Right lung (tissue), 10 donors: ENCODE results near the gene ANAPC16. TPM values are rescaled to one million over a fixed set of nuclear protein-coding genes. Genes with fewer than 3 reads are reported as not detected.

Experiments used
- DNase-seq, 2 donors: peaks; one replicate each; pipeline ENCODE4 v3.0.0-alpha.2; 2013
- long read RNA-seq, 8 donors: transcript quantifications; one replicate each; lab custom pipeline, GENCODE V29; 2026
- polyA plus RNA-seq, 5 donors: library from polyadenylated mRNA; unstranded; fragments of 120-200 nt; gene quantifications; one replicate each; pipeline versions ENCODE4 v1.2.1 to v1.2.3, GENCODE V29; 2013; ENCODE audit warnings: inconsistent platforms in 1 of 5, low replicate concordance in 1 of 5; ENCODE audit not compliant: insufficient read length in 5 of 5, insufficient read depth in 1 of 5

ANAPC16 gene
- 100 to 1,000 TPM; 151 to 169 (median 155) TPM for polyA plus RNA-seq
- long read RNA-seq, donor 1, transcript ANAPC16-203 (3 exons, 734 nt): minor isoform, 9 of 134 reads
- long read RNA-seq, donor 1, transcript ANAPC16-202 (3 exons, 1,828 nt): minor isoform, 5 of 134 reads
- long read RNA-seq, donor 1, transcript ANAPC16-201 (4 exons, 3,195 nt): major isoform, 48 of 134 reads
- long read RNA-seq, donor 1, transcript ANAPC16-205 (5 exons, 3,567 nt): minor isoform, 5 of 134 reads
- long read RNA-seq, donor 1, partial matches to known transcripts: 17 of 134 reads
- long read RNA-seq, donor 1, other reads (novel, unspliced or antisense): 50 of 134 reads
- long read RNA-seq, donor 2, transcript ANAPC16-201 (4 exons, 3,195 nt): major isoform, 31 of 62 reads
- long read RNA-seq, donor 2, partial matches to known transcripts: 0 of 62 reads
- long read RNA-seq, donor 2, other reads (novel, unspliced or antisense): 26 of 62 reads
- long read RNA-seq, donor 3, transcript ANAPC16-201 (4 exons, 3,195 nt): major isoform, 40 of 97 reads
- long read RNA-seq, donor 3, transcript ANAPC16-203 (3 exons, 734 nt): minor isoform, 10 of 97 reads
- long read RNA-seq, donor 3, partial matches to known transcripts: 23 of 97 reads
- long read RNA-seq, donor 3, other reads (novel, unspliced or antisense): 19 of 97 reads
- long read RNA-seq, donor 4, transcript ANAPC16-201 (4 exons, 3,195 nt): major isoform, 18 of 149 reads
- long read RNA-seq, donor 4, transcript ANAPC16-202 (3 exons, 1,828 nt): minor isoform, 5 of 149 reads
- long read RNA-seq, donor 4, partial matches to known transcripts: 103 of 149 reads
- long read RNA-seq, donor 4, other reads (novel, unspliced or antisense): 19 of 149 reads
- long read RNA-seq, donor 5, transcript ANAPC16-203 (3 exons, 734 nt): minor isoform, 12 of 254 reads
- long read RNA-seq, donor 5, transcript ANAPC16-201 (4 exons, 3,195 nt): major isoform, 59 of 254 reads
- long read RNA-seq, donor 5, transcript ANAPC16-205 (5 exons, 3,567 nt): minor isoform, 6 of 254 reads
- long read RNA-seq, donor 5, partial matches to known transcripts: 141 of 254 reads
- long read RNA-seq, donor 5, other reads (novel, unspliced or antisense): 32 of 254 reads
- long read RNA-seq, donor 6, transcript ANAPC16-203 (3 exons, 734 nt): minor isoform, 13 of 133 reads
- long read RNA-seq, donor 6, transcript ANAPC16-201 (4 exons, 3,195 nt): major isoform, 62 of 133 reads
- long read RNA-seq, donor 6, transcript ANAPC16-205 (5 exons, 3,567 nt): minor isoform, 6 of 133 reads
- long read RNA-seq, donor 6, partial matches to known transcripts: 9 of 133 reads
- long read RNA-seq, donor 6, other reads (novel, unspliced or antisense): 40 of 133 reads
- long read RNA-seq, donor 7, transcript ANAPC16-201 (4 exons, 3,195 nt): major isoform, 40 of 84 reads
- long read RNA-seq, donor 7, transcript ANAPC16-202 (3 exons, 1,828 nt): minor isoform, 7 of 84 reads
- long read RNA-seq, donor 7, transcript ANAPC16-205 (5 exons, 3,567 nt): minor isoform, 9 of 84 reads
- long read RNA-seq, donor 7, partial matches to known transcripts: 0 of 84 reads
- long read RNA-seq, donor 7, other reads (novel, unspliced or antisense): 25 of 84 reads
- long read RNA-seq, donor 8, transcript ANAPC16-201 (4 exons, 3,195 nt): major isoform, 16 of 73 reads
- long read RNA-seq, donor 8, partial matches to known transcripts: 43 of 73 reads
- long read RNA-seq, donor 8, other reads (novel, unspliced or antisense): 11 of 73 reads

DNA sequence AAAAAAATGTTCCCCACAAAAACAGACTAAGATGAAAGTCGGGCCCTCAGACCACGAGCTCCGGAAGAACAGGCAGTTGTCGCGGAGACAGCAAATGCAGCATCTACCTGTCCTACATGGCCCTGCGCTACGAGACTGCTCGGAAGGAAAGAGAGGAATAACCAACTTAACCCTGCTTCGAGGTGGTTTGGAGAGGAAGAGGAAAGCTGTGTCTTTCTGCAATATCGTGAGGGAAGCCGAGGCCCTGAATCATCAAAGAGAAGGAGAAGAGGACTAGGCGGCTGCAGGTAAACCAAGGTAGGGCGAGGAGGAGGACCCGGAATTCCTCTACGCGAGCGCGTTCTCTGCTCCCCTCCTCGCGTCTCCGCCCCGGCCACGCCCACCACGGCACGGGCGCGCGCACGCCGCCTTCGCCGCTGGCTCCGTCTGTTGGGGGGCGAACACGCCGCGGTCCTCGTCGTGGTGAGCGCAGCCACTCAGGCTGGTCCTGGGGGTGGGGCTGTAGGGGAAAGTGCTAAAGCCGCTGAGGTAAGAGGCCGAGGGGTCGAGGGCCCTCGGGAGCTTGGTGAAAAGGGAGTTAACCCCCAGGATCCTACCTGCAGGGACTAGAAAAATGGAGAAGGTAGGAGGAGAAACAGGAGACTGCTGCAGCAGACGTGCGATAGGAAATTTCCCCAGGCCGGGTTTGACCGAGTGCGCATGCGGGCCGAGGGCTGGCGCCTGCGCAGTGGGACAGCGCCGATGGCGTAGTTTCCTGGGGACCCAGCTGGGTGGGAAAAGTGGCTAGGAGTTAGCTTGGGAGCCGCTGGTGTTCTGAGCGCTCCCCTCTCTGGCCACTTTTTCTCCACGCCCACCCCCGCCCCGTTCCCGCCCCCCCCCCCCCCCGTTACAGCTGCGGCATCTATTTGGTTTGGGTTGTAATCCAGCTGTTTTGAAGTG, at the start of gene ANAPC16, which contains the start of gene ASCC1:
Gene ANAPC16, plus strand, starts transcription at position 402 of the 939 bp plus-strand sequence. CDS start 7,903 bp downstream, outside the sequence.
Gene ASCC1, minus strand, starts transcription at position 666 of the 939 bp plus-strand sequence. CDS start 2,978 bp downstream, outside the sequence.
- peak; percentile 97 for DNase-seq

- no peak for DNase-seq
Measured at GRCh38 chr10:72167118-72167517, 48.7 kb upstream of the ANAPC16 start.

DNA sequence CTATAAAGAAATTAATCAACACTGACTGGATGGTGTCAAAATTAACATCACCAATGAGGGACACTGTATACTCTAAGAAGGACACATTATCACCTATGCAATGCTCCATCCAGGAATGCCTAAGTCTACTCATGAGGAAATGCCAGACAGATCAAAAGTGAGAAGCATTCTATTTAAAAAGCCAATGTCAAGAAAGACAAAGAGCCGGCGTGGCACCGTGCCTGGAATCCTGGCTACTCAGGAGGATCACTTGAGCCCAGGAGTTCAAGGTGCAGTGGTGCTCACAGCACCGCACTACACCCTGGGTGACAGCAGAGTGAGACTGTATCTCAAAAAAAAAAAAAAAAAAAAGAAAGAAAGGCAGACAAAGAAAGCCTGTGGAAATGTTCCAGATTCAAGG, 45.5 kb upstream of the ANAPC16 start:
- DNase-seq: no peak

DNA sequence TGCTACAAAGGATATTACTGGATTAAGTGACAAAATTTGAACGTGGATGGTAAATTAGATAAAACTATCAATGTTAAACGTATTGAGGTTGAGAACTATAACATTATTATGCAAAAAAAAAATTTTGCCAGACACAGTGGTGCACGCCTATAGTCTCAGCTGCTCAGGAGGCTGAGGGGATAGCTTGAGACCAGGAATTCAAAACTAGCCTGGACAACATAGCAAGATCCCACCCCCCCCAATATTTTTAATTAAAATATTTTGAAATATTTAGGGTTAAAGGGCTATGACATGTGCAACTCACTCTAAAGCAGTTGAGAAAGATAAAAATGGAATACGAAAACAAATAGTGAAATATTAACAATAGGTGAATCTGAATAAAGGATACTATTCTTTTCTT, 45.1 kb upstream of the ANAPC16 start:
- DNase-seq: no peak

DNA sequence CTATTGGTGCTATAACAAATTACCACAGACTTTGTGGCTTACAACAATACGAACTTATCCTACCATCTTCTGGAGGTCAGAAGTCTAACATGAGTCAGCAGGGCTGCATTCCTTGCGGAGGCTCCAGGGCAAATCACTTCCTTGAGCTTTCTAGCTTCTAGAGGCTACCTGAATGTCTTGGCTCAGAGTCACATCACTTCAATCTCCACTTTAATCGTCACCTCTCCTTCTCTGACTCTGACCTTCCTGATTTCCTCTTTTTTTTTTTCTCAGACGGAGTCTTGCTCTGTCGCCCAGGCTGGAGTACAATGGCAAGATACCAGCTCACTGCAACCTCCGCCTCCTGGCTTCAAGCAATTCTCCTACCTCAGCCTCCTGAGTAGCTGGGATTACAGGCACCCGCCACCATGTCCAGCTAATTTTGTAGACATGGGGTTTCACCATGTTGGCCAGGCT, 44.6 kb upstream of the ANAPC16 start:
- no peak for DNase-seq

- no peak for DNase-seq
Measured at GRCh38 chr10:72173262-72173618, 42.6 kb upstream of the ANAPC16 start.

DNA sequence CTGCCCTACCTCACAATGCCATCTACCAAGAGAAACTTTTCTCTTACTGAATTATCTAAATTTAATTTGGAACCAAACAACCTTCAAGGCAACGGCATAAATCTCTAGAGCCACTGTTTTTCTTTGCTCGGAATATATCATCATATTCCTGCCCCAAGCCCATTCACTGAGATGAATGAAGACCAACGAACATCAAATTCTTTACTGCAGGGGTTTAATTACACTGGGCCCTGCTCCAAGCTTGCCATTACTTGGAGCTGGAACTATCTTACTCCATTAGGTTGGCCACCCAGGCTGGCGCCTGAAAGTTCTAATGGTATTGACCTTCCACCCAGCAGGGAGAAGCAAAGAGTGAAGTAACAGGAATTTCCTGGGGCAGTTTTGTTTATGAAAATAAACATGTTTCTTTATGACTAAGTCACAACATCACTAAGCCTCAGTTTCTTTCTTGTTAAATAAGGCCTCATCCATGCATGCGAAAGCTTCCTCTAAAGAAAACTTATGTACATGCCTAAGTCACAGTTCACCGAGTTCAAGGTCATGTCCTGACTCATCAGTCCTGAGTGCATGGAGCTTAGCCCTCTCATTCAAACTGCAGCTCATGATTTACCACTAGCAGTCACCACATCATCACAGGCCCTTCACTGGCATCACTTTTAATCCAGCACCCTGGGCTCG, 42.1 kb upstream of the ANAPC16 start:
- DNase-seq: no peak

GRCh38 chr10:72174297-72174662, 41.5 kb upstream of the ANAPC16 start:
- DNase-seq: no peak

DNA sequence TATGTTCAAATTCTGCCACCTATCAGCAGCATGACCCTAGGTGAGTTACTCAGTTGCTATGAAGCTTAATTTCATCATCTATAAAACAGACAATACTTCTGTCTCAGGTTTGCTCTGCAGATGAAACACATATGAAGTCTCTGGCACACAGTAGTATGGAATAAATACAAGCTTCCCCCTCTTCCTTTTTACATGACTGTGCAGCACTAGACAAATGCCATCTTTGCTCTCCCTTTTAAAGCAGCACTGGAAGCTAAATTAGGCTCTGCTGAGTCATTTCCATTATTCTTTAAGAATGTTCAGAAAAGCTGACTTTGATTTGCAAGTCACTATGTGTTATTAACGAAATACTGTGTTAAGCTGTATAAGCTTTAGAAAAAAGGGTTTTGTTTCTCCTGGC, 40.7 kb upstream of the ANAPC16 start:
- DNase-seq: no peak

GRCh38 chr10:72176701-72177100, 39.1 kb upstream of the ANAPC16 start:
- no peak for DNase-seq

DNA sequence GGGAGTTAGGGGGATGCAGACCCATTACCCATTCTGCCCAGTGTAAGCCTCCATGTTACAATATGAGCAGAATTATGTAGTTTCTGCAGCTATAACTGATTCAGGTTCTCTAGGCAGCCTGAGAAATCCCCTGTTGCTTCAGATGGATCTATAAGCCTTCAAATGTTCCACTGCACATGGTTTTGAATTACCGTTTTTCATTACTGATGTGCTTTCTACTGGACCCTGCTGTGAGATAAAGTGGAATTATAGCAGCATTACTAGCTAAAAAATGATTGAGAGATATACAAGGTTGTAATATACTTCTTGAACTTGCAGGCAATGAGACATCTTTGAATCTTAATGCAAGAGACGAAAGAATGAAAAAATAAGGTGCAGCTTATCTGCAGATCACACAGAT, 38.4 kb upstream of the ANAPC16 start:
- DNase-seq: no peak

GRCh38 chr10:72184156-72184555, 31.7 kb upstream of the ANAPC16 start:
- no peak for DNase-seq

DNA sequence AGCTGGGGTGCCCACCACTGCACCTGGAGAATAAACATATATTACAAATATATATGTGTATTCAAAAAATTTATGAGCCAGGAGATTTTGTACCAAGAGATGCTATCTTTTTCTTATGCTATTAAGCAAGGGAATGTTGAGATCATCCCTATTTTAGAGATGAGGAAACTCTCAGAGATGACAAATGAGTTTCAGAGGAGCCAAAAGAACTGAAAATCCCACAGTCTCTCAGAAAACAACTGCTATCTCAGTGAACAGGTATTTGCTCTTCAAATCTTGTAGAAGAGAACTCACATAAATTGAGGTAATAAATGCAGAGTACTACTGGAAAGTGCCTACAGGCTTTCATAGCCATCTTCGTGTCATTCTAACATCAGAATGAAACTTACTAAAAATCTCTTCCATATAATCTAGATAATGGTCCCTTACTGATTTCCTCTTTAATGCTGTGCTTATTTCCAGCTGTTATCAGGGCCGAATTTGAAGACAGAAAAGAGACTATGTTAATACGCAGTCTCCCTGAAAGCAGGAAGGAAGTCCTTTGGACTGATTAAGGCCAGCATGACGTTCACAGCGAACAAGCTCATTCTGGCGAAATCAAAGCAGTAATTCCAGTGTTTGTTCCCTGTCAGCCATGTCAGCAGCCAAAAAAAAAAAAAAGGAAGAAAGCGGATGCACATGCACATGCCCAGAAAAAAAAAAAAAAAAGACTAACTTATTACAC, 29.4 kb upstream of the ANAPC16 start:
- peak; percentile 38 to 48 for DNase-seq

- no peak for DNase-seq
Measured at GRCh38 chr10:72186982-72187330, 28.9 kb upstream of the ANAPC16 start.

- no peak for DNase-seq
Measured at GRCh38 chr10:72194949-72195348, 20.9 kb upstream of the ANAPC16 start.

DNA sequence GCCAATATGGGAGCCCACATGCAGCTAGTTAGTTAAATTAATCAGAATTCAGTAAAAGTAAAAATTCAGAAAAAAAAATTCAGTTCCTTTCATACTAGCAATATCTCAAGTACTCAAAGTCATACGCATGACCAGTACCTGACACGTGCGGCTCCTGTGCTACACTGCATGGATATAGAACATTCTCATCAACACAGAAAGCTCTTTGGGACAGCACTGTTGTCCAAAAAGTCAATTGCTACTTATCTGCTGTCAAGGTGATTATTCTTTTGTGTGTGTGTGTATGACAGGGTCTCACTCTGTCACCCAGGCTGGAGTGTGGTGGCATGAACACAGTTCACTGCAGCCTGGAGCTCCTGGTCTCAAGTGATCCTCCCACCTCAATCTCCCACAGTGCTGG, 14.9 kb upstream of the ANAPC16 start:
- DNase-seq: no peak

- DNase-seq: no peak
Measured at GRCh38 chr10:72201293-72201692, 14.5 kb upstream of the ANAPC16 start.

DNA sequence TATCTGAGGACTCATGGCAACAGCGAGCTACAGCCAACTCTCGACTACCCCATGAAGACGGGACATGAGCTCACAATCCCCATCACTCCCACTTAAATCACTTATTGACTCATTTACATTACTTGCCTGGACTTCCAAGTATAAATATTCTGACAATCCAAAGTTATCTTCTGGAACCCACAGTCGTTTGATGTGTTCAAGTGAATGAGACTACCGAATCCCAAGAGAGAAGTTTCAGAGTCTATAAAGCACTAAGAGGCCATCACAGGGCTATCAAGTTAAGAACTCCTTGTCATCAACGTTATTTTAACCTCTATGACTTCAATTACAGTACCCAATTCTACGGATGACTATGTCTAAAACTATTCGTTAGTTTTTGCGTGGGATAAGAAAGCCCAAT, 11.5 kb upstream of the ANAPC16 start:
- no peak for DNase-seq
